GM19397 (cell line): ENCODE data around the gene PCDHGA11.
"Not testable (repeated sequence)": the region's sequence is repeated elsewhere in the genome, so short reads cannot be mapped to it uniquely, and the experiment has no call there.

Experiments used
- ATAC-seq: cut with Tn5 transposase; IDR thresholded peaks from one replicate; pipeline ENCODE4 v1.9.1; 2021; ENCODE audit warnings: mild to moderate bottlenecking, moderate library complexity; ENCODE audit not compliant: unreplicated experiment

Gene PCDHGA11

GRCh38 chr5:141430332-141431113 lies 9.7 kb downstream of the PCDHGA11 start, which contains the start of gene PCDHGA12:
PCDHGA12 (plus strand) TSS chr5:141430507; CDS start chr5:141430760, 253 bp downstream.
- ATAC-seq = no peak

DNA sequence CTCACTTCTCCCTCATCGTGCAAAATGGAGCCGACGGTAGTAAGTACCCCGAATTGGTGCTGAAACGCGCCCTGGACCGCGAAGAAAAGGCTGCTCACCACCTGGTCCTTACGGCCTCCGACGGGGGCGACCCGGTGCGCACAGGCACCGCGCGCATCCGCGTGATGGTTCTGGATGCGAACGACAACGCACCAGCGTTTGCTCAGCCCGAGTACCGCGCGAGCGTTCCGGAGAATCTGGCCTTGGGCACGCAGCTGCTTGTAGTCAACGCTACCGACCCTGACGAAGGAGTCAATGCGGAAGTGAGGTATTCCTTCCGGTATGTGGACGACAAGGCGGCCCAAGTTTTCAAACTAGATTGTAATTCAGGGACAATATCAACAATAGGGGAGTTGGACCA lies 10.4 kb downstream of the PCDHGA11 start:
- ATAC-seq = no peak

DNA sequence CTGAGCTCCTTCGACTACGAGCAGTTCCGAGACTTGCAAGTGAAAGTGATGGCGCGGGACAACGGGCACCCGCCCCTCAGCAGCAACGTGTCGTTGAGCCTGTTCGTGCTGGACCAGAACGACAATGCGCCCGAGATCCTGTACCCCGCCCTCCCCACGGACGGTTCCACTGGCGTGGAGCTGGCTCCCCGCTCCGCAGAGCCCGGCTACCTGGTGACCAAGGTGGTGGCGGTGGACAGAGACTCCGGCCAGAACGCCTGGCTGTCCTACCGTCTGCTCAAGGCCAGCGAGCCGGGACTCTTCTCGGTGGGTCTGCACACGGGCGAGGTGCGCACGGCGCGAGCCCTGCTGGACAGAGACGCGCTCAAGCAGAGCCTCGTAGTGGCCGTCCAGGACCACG lies 11.5 kb downstream of the PCDHGA11 start:
- not testable (repeated sequence) for ATAC-seq

DNA sequence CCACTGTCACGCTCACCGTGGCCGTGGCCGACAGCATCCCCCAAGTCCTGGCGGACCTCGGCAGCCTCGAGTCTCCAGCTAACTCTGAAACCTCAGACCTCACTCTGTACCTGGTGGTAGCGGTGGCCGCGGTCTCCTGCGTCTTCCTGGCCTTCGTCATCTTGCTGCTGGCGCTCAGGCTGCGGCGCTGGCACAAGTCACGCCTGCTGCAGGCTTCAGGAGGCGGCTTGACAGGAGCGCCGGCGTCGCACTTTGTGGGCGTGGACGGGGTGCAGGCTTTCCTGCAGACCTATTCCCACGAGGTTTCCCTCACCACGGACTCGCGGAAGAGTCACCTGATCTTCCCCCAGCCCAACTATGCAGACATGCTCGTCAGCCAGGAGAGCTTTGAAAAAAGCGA lies 11.9 kb downstream of the PCDHGA11 start:
- not testable (repeated sequence) for ATAC-seq

GRCh38 chr5:141434006-141434405 lies 13.2 kb downstream of the PCDHGA11 start:
- ATAC-seq = no peak

GRCh38 chr5:141437221-141437620 lies 16.4 kb downstream of the PCDHGA11 start:
- no peak for ATAC-seq

GRCh38 chr5:141439411-141440141 lies 18.7 kb downstream of the PCDHGA11 start:
- ATAC-seq = no peak

DNA sequence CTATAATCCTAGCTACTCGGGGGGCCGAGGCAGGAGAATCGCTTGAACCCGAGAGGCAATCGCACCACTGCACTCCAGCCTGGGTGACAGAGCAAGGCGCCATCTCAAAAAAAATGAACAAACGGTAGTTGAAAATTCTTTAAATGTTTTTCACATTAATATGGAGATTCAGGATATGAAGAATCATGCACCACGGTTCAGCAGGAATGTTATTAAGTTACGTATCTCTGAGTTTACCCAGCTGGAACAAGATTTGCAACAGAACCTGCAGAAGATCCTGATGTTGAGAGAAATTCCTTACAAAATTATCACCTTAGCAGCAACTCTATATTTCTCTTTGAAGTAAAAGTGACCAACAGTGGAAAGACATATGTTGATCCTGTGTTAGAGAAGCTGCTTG lies 19.5 kb downstream of the PCDHGA11 start:
- no peak for ATAC-seq

DNA sequence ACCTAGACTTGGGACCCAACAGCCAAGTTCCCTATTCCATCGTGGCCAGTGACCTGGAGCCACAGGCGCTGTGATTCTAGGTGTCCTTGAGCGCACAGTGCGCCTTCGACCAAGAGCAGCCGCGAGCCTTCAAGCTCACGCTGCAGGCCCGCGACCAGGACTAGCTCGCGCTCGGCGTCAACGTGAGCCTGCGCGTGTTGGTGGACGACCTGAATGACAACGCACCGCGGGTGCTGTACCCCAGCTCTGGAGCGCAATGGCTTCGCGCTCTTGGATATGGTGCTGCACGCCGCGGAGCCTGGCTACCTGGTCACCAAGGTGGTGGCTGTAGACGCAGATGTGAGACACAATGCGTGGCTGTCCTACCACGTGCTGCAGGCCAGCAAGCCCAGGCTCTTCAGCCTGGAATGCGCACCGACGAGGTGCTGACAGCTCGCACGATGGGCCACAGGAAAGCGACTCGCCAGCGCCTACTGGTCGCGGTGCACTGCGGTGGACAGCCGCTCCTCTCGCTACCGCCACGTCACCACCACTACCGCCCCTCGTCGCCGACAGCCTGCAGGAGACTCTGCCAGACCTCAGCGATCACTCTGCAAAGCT lies 20.8 kb downstream of the PCDHGA11 start:
- ATAC-seq = no peak

DNA sequence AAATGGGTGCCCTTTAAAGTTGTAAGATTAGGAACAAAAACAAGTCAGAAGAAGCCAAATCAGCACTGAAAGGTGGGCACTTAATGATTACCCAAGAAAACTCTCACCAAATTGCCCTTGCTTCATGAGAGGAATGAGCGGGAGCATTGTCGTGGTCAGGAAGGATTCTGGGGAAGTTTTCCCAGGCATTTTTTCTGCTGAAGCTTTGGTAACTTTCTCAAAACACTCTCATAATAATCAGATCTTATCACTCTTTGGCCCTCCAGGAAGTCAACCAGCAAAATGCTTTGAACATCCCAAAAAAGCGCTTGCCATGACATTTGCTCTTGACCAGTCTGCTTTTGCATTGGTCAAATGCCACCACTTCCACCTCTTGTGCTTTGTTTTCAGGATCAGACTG lies 44.5 kb downstream of the PCDHGA11 start:
- no peak for ATAC-seq
